ENCODE results near the gene ZNF550.
A peak's percentile ranks its signal among the peaks of the same experiment; 100 is the strongest.
"Not testable (repeated sequence)": the region's sequence is repeated elsewhere in the genome, so short reads cannot be mapped to it uniquely, and the experiment has no call there.

Gene ZNF550

GRCh38 chr19:57527136-57527881 lies 32.4 kb downstream of the ZNF550 start, which contains the start of gene ZNF549:
Gene ZNF549, plus strand, starts transcription at chr19:57527356. Its CDS starts 218 bp downstream, at chr19:57527574.
- peak; percentile 87 to 89 for DNase-seq

GRCh38 chr19:57518021-57518420 lies 41.6 kb downstream of the ZNF550 start:
- not testable (repeated sequence) for DNase-seq

GRCh38 chr19:57515255-57515654 lies 44.4 kb downstream of the ZNF550 start:
- no peak for DNase-seq

GRCh38 chr19:57512845-57513244 lies 46.8 kb downstream of the ZNF550 start:
- DNase-seq = peak in 1 of 2 experiments; percentile 9

- DNase-seq = no peak
Observed at GRCh38 chr19:57511484-57511883, 48.2 kb downstream of the ZNF550 start.

GRCh38 chr19:57506163-57506562 lies 53.5 kb downstream of the ZNF550 start:
- no peak for DNase-seq

- DNase-seq = not testable (repeated sequence)
Observed at GRCh38 chr19:57500400-57500799, 59.3 kb downstream of the ZNF550 start.

- peak; percentile 96 to 97 for DNase-seq
Observed at GRCh38 chr19:57499680-57500395, 59.8 kb downstream of the ZNF550 start, which contains the start of gene ZNF773. Gene ZNF773, plus strand, starts transcription at chr19:57499938. Its CDS starts 143 bp downstream, at chr19:57500081.

GRCh38 chr19:57499332-57499679 lies 60.4 kb downstream of the ZNF550 start:
- not testable (repeated sequence) for DNase-seq

GRCh38 chr19:57488299-57488644 lies 71.4 kb downstream of the ZNF550 start:
- DNase-seq = not testable (repeated sequence)

GRCh38 chr19:57487477-57488298 lies 72.0 kb downstream of the ZNF550 start, which contains the start of gene ZNF419:
Gene ZNF419, plus strand, starts transcription at chr19:57487750. Its CDS starts 201 bp downstream, at chr19:57487951.
- peak; percentile 93 to 95 for DNase-seq
